H9 (cell line): Measurements from ENCODE around the gene NRGN. TPM values are rescaled to one million over a fixed set of nuclear protein-coding genes. Genes with fewer than 3 reads are reported as not detected.

Experiments
- DNase-seq: peaks from one replicate; pipeline ENCODE4 v3.0.0-alpha.2; 2017
- H2AFZ ChIP-seq: one replicate; pipeline ENCODE4 v1.6.1; 2013; ENCODE audit warnings: mild to moderate bottlenecking, low read length, control low read depth, moderate library complexity
- H2AK5ac ChIP-seq: 2 replicates; pipeline ENCODE4 v1.6.1; 2013; ENCODE audit warnings: low read length, control low read depth, mixed read lengths; ENCODE audit not compliant: insufficient read length
- H2BK120ac ChIP-seq: one replicate; pipeline ENCODE4 v1.6.1; 2013; ENCODE audit warnings: low read depth, mild to moderate bottlenecking, low read length, control low read depth, inconsistent platforms; ENCODE audit not compliant: poor library complexity, severe bottlenecking
- H2BK12ac ChIP-seq: 2 replicates; pipeline ENCODE4 v1.6.1; 2013; ENCODE audit warnings: low read length, control low read depth, mixed read lengths, low read depth; ENCODE audit not compliant: insufficient read length
- H2BK15ac ChIP-seq: 2 replicates; pipeline ENCODE4 v1.6.1; 2013; ENCODE audit warnings: low read depth, low read length, control low read depth
- H2BK20ac ChIP-seq: one replicate; pipeline ENCODE4 v1.6.1; 2013; ENCODE audit warnings: low read depth, mild to moderate bottlenecking, low read length, control low read depth, inconsistent platforms; ENCODE audit not compliant: poor library complexity, severe bottlenecking
- H2BK5ac ChIP-seq: 2 replicates; pipeline ENCODE4 v1.6.1; 2013; ENCODE audit warnings: low read length, control low read depth, mixed read lengths; ENCODE audit not compliant: insufficient read length
- H3K14ac ChIP-seq: 2 replicates; pipeline ENCODE4 v1.6.1; 2013; ENCODE audit warnings: low read length, control low read depth; ENCODE audit not compliant: insufficient read depth
- H3K18ac ChIP-seq: 2 replicates; pipeline ENCODE4 v1.6.1; 2013; ENCODE audit warnings: low read depth, mild to moderate bottlenecking, mixed read lengths, low read length, control low read depth; ENCODE audit not compliant: insufficient read length
- H3K23ac ChIP-seq: 2 replicates; pipeline ENCODE4 v1.6.1; 2013; ENCODE audit warnings: low read length, control low read depth, mixed read lengths, low read depth; ENCODE audit not compliant: insufficient read length
- H3K23me2 ChIP-seq: 2 replicates; pipeline ENCODE4 v1.6.1; 2013; ENCODE audit warnings: low read depth, mild to moderate bottlenecking, mixed read lengths, low read length, control low read depth; ENCODE audit not compliant: insufficient read length, poor library complexity, severe bottlenecking
- H3K27ac ChIP-seq: 2 replicates; pipeline ENCODE4 v1.5.1; 2013; ENCODE audit warnings: low read length, control low read depth, mixed read lengths, low read depth; ENCODE audit not compliant: insufficient read length
- H3K27me3 ChIP-seq: 2 replicates; pipeline ENCODE4 v1.6.1; 2013; ENCODE audit warnings: low read length, control low read depth, inconsistent platforms; ENCODE audit not compliant: insufficient read depth
- H3K4ac ChIP-seq: 2 replicates; pipeline ENCODE4 v1.6.1; 2013; ENCODE audit warnings: low read depth, mild to moderate bottlenecking, control low read depth, inconsistent platforms, low read length, moderate library complexity
- H3K4me1 ChIP-seq: 2 replicates; pipeline ENCODE4 v1.6.1; 2013; ENCODE audit warnings: low read length, control low read depth, inconsistent platforms; ENCODE audit not compliant: insufficient read depth
- H3K4me2 ChIP-seq: 2 replicates; pipeline ENCODE4 v1.6.1; 2013; ENCODE audit warnings: low read length, control low read depth, mixed read lengths; ENCODE audit not compliant: insufficient read length, insufficient read depth
- H3K56ac ChIP-seq: 2 replicates; pipeline ENCODE4 v1.6.1; 2013; ENCODE audit warnings: low read depth, mild to moderate bottlenecking, mixed read lengths, low read length, control low read depth; ENCODE audit not compliant: insufficient read length
- H3K79me1 ChIP-seq: 2 replicates; pipeline ENCODE4 v1.6.1; 2013; ENCODE audit warnings: low read depth, mild to moderate bottlenecking, moderate library complexity, low read length, control low read depth, inconsistent platforms; ENCODE audit not compliant: insufficient read depth, poor library complexity, severe bottlenecking
- H3K79me2 ChIP-seq: 2 replicates; pipeline ENCODE4 v1.6.1; 2013; ENCODE audit warnings: low read length, control low read depth, inconsistent platforms; ENCODE audit not compliant: insufficient read depth
- H3K9ac ChIP-seq: 2 replicates; pipeline ENCODE4 v1.6.1; 2013; ENCODE audit warnings: low read length, control low read depth, mixed read lengths; ENCODE audit not compliant: insufficient read length; ENCODE audit errors: extremely low read depth
- H3K9me3 ChIP-seq: one replicate; pipeline ENCODE4 v1.6.1; 2013; ENCODE audit warnings: low read depth, low read length, inconsistent platforms; ENCODE audit not compliant: control insufficient read depth
- H3T11ph ChIP-seq: one replicate; pipeline ENCODE4 v1.6.1; 2013; ENCODE audit warnings: mild to moderate bottlenecking, low read length, control low read depth, inconsistent platforms
- H4K20me1 ChIP-seq: one replicate; pipeline ENCODE4 v1.6.1; 2013; ENCODE audit not compliant: control insufficient read depth, insufficient read length, insufficient read depth
- H4K5ac ChIP-seq: 2 replicates; pipeline ENCODE4 v1.6.1; 2013; ENCODE audit warnings: low read depth, mild to moderate bottlenecking, mixed read lengths, low read length, control low read depth; ENCODE audit not compliant: insufficient read length
- H4K8ac ChIP-seq: replicated peaks from 2 replicates; pipeline ENCODE4 v1.6.1; 2013; ENCODE audit warnings: low read length, control low read depth, mixed read lengths, low read depth; ENCODE audit not compliant: insufficient read length
- H4K91ac ChIP-seq: 2 replicates; pipeline ENCODE4 v1.6.1; 2013; ENCODE audit warnings: low read depth, mild to moderate bottlenecking, moderate library complexity, mixed read lengths, low read length, control low read depth; ENCODE audit not compliant: insufficient read length
- H3K27ac Mint-ChIP-seq, 3 experiments: 2 replicates in 2 of 3; 3 replicates in 1 of 3; pipeline ENCODE4 v1.8.0; 2020 to 2021; ENCODE audit warnings: mixed read lengths in 3 of 3, mild to moderate bottlenecking in 1 of 3, moderate library complexity in 1 of 3
- H3K27me3 Mint-ChIP-seq: 2 replicates; pipeline ENCODE4 v1.8.0; 2021; ENCODE audit warnings: low read depth, mild to moderate bottlenecking, moderate library complexity, mixed read lengths
- H3K36me3 Mint-ChIP-seq, 3 experiments: 2 replicates in 2 of 3; 3 replicates in 1 of 3; pipeline ENCODE4 v1.8.0; 2020 to 2021; ENCODE audit warnings: low read depth in 3 of 3, mixed read lengths in 3 of 3; ENCODE audit not compliant: insufficient read depth in 1 of 3
- H3K4me1 Mint-ChIP-seq, 2 experiments: 2 replicates each; pipeline ENCODE4 v1.8.0; 2020; ENCODE audit warnings: mixed read lengths in 2 of 2
- H3K4me3 Mint-ChIP-seq, 2 experiments: 2 replicates in 1 of 2; 3 replicates in 1 of 2; pipeline ENCODE4 v1.8.0; 2020 to 2021; ENCODE audit warnings: mild to moderate bottlenecking in 2 of 2, mixed read lengths in 2 of 2, moderate library complexity in 1 of 2
- H3K9me3 Mint-ChIP-seq, 2 experiments: 2 replicates in 1 of 2; 3 replicates in 1 of 2; pipeline ENCODE4 v1.8.0; 2020; ENCODE audit warnings: mild to moderate bottlenecking in 2 of 2, mixed read lengths in 2 of 2, moderate library complexity in 1 of 2
- WGBS: extraction: QIAGEN DNeasy Blood & Tissue Kit; methylation state at CpG from one replicate; pipeline ENCODE4 v1.1.7; 2013; ENCODE audit warnings: missing lambda C conversion rate, low lambda C conversion rate, mixed read lengths; ENCODE audit not compliant: insufficient read length; ENCODE audit errors: extremely low coverage; 5-methylcytosine and 5-hydroxymethylcytosine counted together
- total RNA-seq: library from RNA; stranded (reverse); gene quantifications from 2 replicates; pipeline ENCODE4 v1.2.1, GENCODE V29; 2021
- TF ChIP-seq, protein P1 (sequence below): fragments of 200-600 bp; sonication (generic); conservative IDR thresholded peaks from 3 replicates; pipeline ENCODE4 v1.8.0; 2021; ENCODE audit warnings: antibody characterized with exemption, mild to moderate bottlenecking

Gene NRGN
- total RNA-seq, 1 experiment from 2014 or later: 6.4 TPM

DNA sequence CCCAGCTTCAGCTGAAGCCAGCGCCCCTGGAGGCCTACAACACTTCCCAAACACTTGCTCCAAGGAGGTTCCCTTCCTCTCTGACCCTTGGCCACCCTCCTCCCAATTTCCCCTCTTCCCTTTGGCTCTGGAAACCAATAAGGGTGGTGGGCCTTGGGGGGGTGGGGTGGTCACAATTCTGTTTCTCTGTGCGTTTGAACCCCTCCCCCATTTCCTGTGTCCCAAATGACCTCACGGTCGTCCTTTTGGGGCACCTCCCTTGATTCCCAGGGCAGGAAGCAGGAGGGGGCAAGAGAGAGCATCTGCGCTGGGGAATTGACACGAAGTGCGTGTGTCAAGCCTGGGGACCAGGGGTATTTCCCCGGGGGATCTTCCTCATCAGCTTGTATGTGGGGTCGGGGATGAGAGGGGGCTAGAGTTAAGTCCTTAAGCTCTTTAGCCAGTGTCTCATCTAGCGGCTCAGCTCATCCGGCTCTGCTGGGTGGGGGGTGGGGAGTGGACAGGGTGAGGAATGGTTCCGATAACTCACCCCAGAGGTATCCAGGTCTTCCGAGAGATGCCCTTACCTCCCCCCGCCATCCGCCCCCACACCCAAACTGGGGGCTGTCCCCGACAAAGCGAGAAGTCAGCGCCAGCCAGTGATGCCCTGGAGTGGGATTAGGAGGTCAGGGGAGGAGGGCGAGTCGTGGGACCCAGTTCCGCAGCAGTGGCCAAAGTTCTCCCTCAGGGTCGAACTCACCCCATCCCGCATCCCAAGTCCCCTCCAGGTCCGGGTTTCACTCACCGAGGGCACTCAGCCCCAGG, 21.8 kb downstream of the NRGN start:
- Histone ChIP-seq H3K56ac (no peak overlapping the region), H2BK15ac (no peak overlapping the region), H4K91ac (no peak overlapping the region), H2AK5ac (no peak overlapping the region), H3K79me1 (no peaks in the 10 kb centered on the region), H3K4me1 (no peaks in the 10 kb centered on the region), H4K5ac (no peak overlapping the region), H3K23ac (no peak overlapping the region), H2BK120ac (no peak overlapping the region), H3K9ac (no peak overlapping the region), H2BK20ac (no peak overlapping the region), H4K8ac (no peak overlapping the region), H3K23me2 (peaks cover 24% of the 10 kb centered on the region), H3K27ac (no peak overlapping the region), H2BK5ac (no peak overlapping the region), H3T11ph (no peak overlapping the region), H3K27me3 (peaks cover 52% of the 10 kb centered on the region), H3K79me2 (no peaks in the 10 kb centered on the region), H4K20me1 (no peaks in the 10 kb centered on the region), H2AFZ (no peak overlapping the region), H3K14ac (no peak overlapping the region), H2BK12ac (no peak overlapping the region), H3K18ac (no peak overlapping the region), H3K9me3 (no peaks in the 10 kb centered on the region), H3K4me2 (peak overlapping the region; percentile 70), H3K4ac (no peak overlapping the region)
- H3K27ac Mint-ChIP-seq: no peak overlapping the region
- TF ChIP-seq, protein P1, sequence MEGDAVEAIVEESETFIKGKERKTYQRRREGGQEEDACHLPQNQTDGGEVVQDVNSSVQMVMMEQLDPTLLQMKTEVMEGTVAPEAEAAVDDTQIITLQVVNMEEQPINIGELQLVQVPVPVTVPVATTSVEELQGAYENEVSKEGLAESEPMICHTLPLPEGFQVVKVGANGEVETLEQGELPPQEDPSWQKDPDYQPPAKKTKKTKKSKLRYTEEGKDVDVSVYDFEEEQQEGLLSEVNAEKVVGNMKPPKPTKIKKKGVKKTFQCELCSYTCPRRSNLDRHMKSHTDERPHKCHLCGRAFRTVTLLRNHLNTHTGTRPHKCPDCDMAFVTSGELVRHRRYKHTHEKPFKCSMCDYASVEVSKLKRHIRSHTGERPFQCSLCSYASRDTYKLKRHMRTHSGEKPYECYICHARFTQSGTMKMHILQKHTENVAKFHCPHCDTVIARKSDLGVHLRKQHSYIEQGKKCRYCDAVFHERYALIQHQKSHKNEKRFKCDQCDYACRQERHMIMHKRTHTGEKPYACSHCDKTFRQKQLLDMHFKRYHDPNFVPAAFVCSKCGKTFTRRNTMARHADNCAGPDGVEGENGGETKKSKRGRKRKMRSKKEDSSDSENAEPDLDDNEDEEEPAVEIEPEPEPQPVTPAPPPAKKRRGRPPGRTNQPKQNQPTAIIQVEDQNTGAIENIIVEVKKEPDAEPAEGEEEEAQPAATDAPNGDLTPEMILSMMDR: 0 out of 3 replicates have a peak, but pooled peaks have one; percentile 21
- peaks cover 63% of the 10 kb centered on the region for H3K27me3 Mint-ChIP-seq
- peaks cover 4 to 7% (median 5%) of the 10 kb centered on the region in 3 experiments; a peak in 5 of 7 replicates for H3K36me3 Mint-ChIP-seq
- peaks cover 0 to 9% of the 10 kb centered on the region in 2 experiments; a peak in 2 of 5 replicates for H3K9me3 Mint-ChIP-seq
- no CpG with 5 or more reads among the region's 25 CpGs for WGBS
- H3K4me3 Mint-ChIP-seq: peak overlapping the region; percentile 55 to 76
- peaks cover 39 to 52% of the 10 kb centered on the region in 2 experiments for H3K4me1 Mint-ChIP-seq
- peak; percentile 43 for DNase-seq
